ENCODE results near the gene VSIR. TPM values are rescaled to one million over a fixed set of nuclear protein-coding genes. Genes with fewer than 3 reads are reported as not detected.

VSIR gene
- total and polyA plus RNA-seq, 8 donors, result 14.2 to 103 (median 16.2) TPM

DNA sequence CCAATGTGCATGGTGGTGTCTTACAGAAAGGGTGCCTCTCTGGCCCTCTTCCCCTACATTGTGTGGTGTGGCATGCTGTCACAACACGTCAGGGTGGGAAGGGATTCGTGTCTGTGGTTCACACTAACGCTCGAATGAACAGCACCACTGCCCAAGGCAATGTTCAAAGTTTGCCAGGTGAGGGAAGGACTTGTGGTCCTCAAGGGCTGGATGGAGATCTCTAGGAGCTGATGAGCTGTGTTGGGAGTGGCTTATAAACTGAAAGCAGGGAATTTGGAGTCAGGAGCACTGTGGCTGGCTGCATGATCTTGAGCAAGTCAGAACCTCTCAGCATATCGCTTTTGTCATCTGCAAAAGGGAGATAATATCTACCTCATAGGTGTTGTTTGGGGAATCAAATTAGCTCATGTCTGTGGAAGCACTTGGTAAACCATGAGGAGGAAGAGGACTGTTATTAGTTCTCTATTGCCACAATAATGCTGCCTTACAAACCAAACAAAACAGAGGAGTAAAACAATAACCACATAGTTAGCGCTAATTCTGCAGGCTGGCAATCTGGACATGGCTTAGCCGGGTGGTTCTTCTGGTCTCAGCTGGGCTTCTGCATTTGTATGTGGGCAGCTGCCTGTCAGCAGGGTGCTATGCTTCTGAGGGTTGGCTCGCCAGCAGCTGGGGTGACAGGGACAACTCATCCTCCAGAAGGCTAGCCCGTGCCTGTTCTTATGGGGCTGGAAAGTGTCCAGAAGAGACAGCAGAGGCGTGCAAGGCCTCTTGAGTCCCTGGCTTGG, 30.8 kb downstream of the VSIR start:
- 79 to 92% (median 90%) methylated on average over 10 of the region's 10 CpGs for WGBS, 5 donors
- no peak for DNase-seq

DNA sequence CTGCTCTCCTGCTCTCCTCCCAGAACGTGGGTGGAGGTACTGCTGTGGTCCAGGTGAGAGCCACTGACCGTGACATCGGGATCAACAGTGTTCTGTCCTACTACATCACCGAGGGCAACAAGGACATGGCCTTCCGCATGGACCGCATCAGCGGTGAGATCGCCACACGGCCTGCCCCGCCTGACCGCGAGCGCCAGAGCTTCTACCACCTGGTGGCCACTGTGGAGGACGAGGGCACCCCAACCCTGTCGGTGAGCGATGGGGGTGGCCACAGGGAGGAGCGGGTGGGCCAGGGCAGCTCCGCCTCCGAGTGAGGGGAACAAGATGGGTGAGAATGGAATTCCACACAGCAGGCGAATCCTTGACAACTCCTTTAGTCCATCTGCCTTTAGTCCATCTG, 31.6 kb downstream of the VSIR start:
- TF ChIP-seq, protein P1, sequence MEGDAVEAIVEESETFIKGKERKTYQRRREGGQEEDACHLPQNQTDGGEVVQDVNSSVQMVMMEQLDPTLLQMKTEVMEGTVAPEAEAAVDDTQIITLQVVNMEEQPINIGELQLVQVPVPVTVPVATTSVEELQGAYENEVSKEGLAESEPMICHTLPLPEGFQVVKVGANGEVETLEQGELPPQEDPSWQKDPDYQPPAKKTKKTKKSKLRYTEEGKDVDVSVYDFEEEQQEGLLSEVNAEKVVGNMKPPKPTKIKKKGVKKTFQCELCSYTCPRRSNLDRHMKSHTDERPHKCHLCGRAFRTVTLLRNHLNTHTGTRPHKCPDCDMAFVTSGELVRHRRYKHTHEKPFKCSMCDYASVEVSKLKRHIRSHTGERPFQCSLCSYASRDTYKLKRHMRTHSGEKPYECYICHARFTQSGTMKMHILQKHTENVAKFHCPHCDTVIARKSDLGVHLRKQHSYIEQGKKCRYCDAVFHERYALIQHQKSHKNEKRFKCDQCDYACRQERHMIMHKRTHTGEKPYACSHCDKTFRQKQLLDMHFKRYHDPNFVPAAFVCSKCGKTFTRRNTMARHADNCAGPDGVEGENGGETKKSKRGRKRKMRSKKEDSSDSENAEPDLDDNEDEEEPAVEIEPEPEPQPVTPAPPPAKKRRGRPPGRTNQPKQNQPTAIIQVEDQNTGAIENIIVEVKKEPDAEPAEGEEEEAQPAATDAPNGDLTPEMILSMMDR (IDR thresholded peaks at IDR 0.05), result no peak
- no peak for TF ChIP-seq POLR2A (IDR thresholded peaks at IDR 0.05)
- no peak for TF ChIP-seq POLR2AphosphoS5 (IDR thresholded peaks at IDR 0.05)
- no peak for TF ChIP-seq EP300 (IDR thresholded peaks at IDR 0.05)
- H3K4me3 ChIP-seq, result no peak overlapping the region
- intact Hi-C loops (cut with DNase I; ENCODE audit: low total_unique reads), result no loop called here
- H3K4me1 ChIP-seq, result peaks cover 18 to 73% (median 33%) of the 10 kb centered on the region in 4 donors
- no peak for DNase-seq
- peaks cover 0 to 12% (median 7%) of the 10 kb centered on the region in 4 donors for H3K9me3 ChIP-seq
- no peaks in the 10 kb centered on the region for H3K27me3 ChIP-seq
- WGBS, 5 donors, result 92 to 98% (median 97%) methylated on average over 15 to 20 of the region's 20 CpGs
- peak overlapping the region in 1 of 5 donors; percentile 4 for H3K27ac ChIP-seq
- H3K36me3 ChIP-seq, result no peaks in the 10 kb centered on the region

More for the DNA sequence above, 30.8 kb downstream of the VSIR start:
- peaks cover 0 to 12% (median 7%) of the 10 kb centered on the region in 4 donors for H3K9me3 ChIP-seq
- H3K27ac ChIP-seq, result peak overlapping the region in 1 of 5 donors; percentile 19
- H3K36me3 ChIP-seq, result no peaks in the 10 kb centered on the region
- H3K27me3 ChIP-seq, result no peaks in the 10 kb centered on the region
- intact Hi-C loops (cut with DNase I; ENCODE audit: low total_unique reads), result no loop called here
- H3K4me3 ChIP-seq, result no peak overlapping the region
- TF ChIP-seq POLR2AphosphoS5 (IDR thresholded peaks at IDR 0.05) (no peak), POLR2A (IDR thresholded peaks at IDR 0.05) (no peak)
- TF ChIP-seq, protein P1 (IDR thresholded peaks at IDR 0.05), result no peak
- H3K4me1 ChIP-seq, result peaks cover 22 to 73% (median 33%) of the 10 kb centered on the region in 4 donors

DNA sequence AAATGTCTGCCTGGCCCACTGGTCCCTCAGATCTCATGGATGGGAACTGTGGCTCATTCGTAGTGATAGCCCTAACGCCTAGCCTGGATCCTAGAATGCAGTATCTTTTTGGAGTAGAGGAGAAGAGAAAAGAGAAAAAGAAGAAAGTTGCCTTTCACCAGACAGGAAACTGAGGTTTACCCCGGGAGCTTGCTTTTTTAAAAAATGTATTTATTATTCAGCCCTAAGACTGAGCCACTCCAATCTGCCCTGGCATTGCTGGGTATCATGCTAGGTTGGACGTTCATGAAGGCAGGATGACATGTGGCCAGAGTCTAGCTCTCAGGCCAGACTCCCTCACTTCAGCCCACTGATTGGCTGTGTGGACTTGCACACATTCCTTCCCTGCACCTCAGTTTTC, 32.3 kb downstream of the VSIR start:
- Histone ChIP-seq H3K9me3 (peaks cover 0 to 12% (median 7%) of the 10 kb centered on the region in 4 donors), H3K27ac (no peak overlapping the region), H3K27me3 (no peaks in the 10 kb centered on the region), H3K4me1 (peaks cover 15 to 73% (median 33%) of the 10 kb centered on the region in 4 donors), H3K4me3 (no peak overlapping the region), H3K36me3 (no peaks in the 10 kb centered on the region)
- no peak for TF ChIP-seq EP300 (IDR thresholded peaks at IDR 0.05)
- TF ChIP-seq POLR2A (IDR thresholded peaks at IDR 0.05), result no peak
- 59 to 80% (median 65%) methylated on average over 4 of the region's 4 CpGs for WGBS, 5 donors
- DNase-seq, result no peak
- intact Hi-C loops (cut with DNase I; ENCODE audit: low total_unique reads), result no loop called here

DNA sequence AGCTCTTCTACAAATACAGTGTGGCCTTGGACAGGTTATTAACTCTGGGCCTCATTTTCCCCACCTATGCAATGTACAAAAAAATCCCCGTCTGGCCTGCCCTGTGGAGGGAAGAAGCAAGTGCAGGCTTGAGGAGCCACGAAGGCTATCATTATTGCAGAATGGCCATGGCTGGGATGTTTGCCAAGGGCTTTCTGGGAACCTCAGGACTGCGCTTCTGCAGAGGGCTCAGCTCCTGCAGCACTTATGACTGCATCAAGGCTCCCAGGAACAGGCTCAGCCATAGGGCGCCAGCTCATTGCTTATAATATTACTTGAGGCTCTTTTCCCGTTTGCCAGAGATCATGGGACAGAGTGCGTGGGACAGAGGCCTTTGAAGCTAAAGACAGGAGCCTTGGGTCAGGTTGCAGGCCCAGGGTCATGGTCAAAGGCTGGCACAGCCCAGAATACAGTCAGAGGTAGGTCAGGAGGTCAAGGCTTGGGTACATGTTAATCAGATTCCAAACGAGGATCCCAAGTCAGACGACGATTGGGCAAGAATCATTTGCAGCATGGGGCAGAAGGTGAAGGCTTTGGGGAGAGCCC, 33.2 kb downstream of the VSIR start:
- Histone ChIP-seq H3K27me3 (no peaks in the 10 kb centered on the region), H3K36me3 (no peaks in the 10 kb centered on the region), H3K4me1 (peaks cover 23 to 73% (median 36%) of the 10 kb centered on the region in 4 donors), H3K4me3 (no peak overlapping the region), H3K27ac (no peak overlapping the region), H3K9me3 (peaks cover 0 to 12% (median 7%) of the 10 kb centered on the region in 4 donors)
- 40 to 64% (median 45%) methylated on average over 9 of the region's 9 CpGs for WGBS, 5 donors
- intact Hi-C loops (cut with DNase I; ENCODE audit: low total_unique reads), result no loop called here
- DNase-seq, result peak in 1 of 2 donors; percentile 48
- no peak for TF ChIP-seq EP300 (IDR thresholded peaks at IDR 0.05)
- TF ChIP-seq, protein P1 (IDR thresholded peaks at IDR 0.05), result no peak
- no peak for TF ChIP-seq POLR2AphosphoS5 (IDR thresholded peaks at IDR 0.05)
- no peak for TF ChIP-seq POLR2A (IDR thresholded peaks at IDR 0.05)
